HepG2 (cell line): ENCODE measurements around the gene TBX21. TPM values are rescaled to one million over a fixed set of nuclear protein-coding genes. Genes with fewer than 3 reads are reported as not detected.

Experiments used
- KLF13 ChIP-seq: sonication (generic); formaldehyde crosslinking; IDR thresholded peaks from 2 replicates; pipeline ENCODE4 v1.4.0; 2020; ENCODE audit warnings: mild to moderate bottlenecking, missing genetic modification reagents
- MTF1 ChIP-seq: sonication (generic); formaldehyde crosslinking; IDR thresholded peaks from 2 replicates; pipeline ENCODE4 v1.5.0; 2020; ENCODE audit warnings: missing genetic modification reagents
- MTF2 ChIP-seq: sonication (generic); formaldehyde crosslinking; IDR thresholded peaks from 2 replicates; pipeline ENCODE4 v1.5.0; 2020; ENCODE audit warnings: missing genetic modification reagents, borderline replicate concordance
- MYC ChIP-seq: sonication (generic); formaldehyde crosslinking; IDR thresholded peaks from 2 replicates; pipeline ENCODE4 v1.9.0; 2021; ENCODE audit warnings: missing genetic modification reagents, borderline replicate concordance
- PAWR ChIP-seq: sonication (generic); formaldehyde crosslinking; IDR thresholded peaks from 2 replicates; pipeline ENCODE4 v1.4.0; 2020; ENCODE audit warnings: missing genetic modification reagents, mild to moderate bottlenecking, borderline replicate concordance
- PHB2 ChIP-seq: fragments of 450-650 bp; IDR thresholded peaks from 2 replicates; pipeline ENCODE4 v1.6.1; 2018; ENCODE audit not compliant: partially characterized antibody
- PLSCR1 ChIP-seq: sonication (generic); formaldehyde crosslinking; IDR thresholded peaks from 2 replicates; pipeline ENCODE4 v1.5.0; 2020; ENCODE audit warnings: missing genetic modification reagents, mild to moderate bottlenecking, borderline replicate concordance
- TRIM24 ChIP-seq: sonication (generic); formaldehyde crosslinking; IDR thresholded peaks from 2 replicates; pipeline ENCODE4 v1.8.0; 2022; ENCODE audit warnings: mild to moderate bottlenecking, missing genetic modification reagents
- U2AF2 ChIP-seq: fragments of 200-400 bp; formaldehyde crosslinking; IDR thresholded peaks from 2 replicates; pipeline ENCODE4 v1.6.1; 2017; ENCODE audit warnings: low read depth, mild to moderate bottlenecking, low read length
- ZNF451 ChIP-seq: sonication (generic); formaldehyde crosslinking; IDR thresholded peaks from 2 replicates; pipeline ENCODE4 v1.5.0; 2020; ENCODE audit warnings: mild to moderate bottlenecking, missing genetic modification reagents
- ZNF558 ChIP-seq: sonication (generic); formaldehyde crosslinking; IDR thresholded peaks from 2 replicates; pipeline ENCODE4 v1.9.0; 2022; ENCODE audit warnings: mild to moderate bottlenecking, missing genetic modification reagents, borderline replicate concordance
- ZNF576 ChIP-seq: sonication (generic); formaldehyde crosslinking; IDR thresholded peaks from 2 replicates; pipeline ENCODE4 v1.4.0; 2020; ENCODE audit warnings: mild to moderate bottlenecking, missing genetic modification reagents
- ZNF740 ChIP-seq: sonication (generic); formaldehyde crosslinking; IDR thresholded peaks from 2 replicates; pipeline ENCODE4 v1.4.0; 2020; ENCODE audit warnings: missing genetic modification reagents
- polyA plus RNA-seq, 8 experiments: library from polyadenylated mRNA; depleted of rRNA in 3 of 8; stranded (reverse) in 7 of 8; unstranded in 1 of 8; fragments of >200 nt; fragmentation: Illumina TruSeq in 4 of 8; extraction: Trizol in 4 of 8; gene quantifications; 2 replicates each; pipeline versions ENCODE4 v1.2.1 to v1.2.3, GENCODE V29; 2011 to 2016; ENCODE audit warnings: low read depth in 4 of 8, missing spikeins in 1 of 8, mixed read lengths in 1 of 8; ENCODE audit not compliant: insufficient read depth in 1 of 8
- total RNA-seq, 5 experiments: library from RNA; depleted of rRNA; stranded (reverse); fragments of >200 nt; fragmentation: Illumina TruSeq; extraction: Trizol; gene quantifications; 2 replicates each; pipeline ENCODE4 v1.2.3, GENCODE V29; 2016; ENCODE audit warnings: low read depth in 1 of 5
- TF ChIP-seq, protein P1 (sequence below): sonication (generic); formaldehyde crosslinking; IDR thresholded peaks from 2 replicates; pipeline ENCODE4 v1.8.0; 2022; ENCODE audit warnings: missing genetic modification reagents, mild to moderate bottlenecking, inconsistent platforms, borderline replicate concordance
- TF ChIP-seq, protein P2 (sequence below): IDR thresholded peaks from 2 replicates; pipeline ENCODE4 v1.6.1; 2016; ENCODE audit warnings: mild to moderate bottlenecking, missing biosample characterization, missing genetic modification reagents
- TF ChIP-seq, protein P3 (sequence below): sonication (generic); formaldehyde crosslinking; IDR thresholded peaks from 2 replicates; pipeline ENCODE4 v1.4.0; 2020; ENCODE audit warnings: missing genetic modification reagents
- TF ChIP-seq, protein P4 (sequence below): sonication (generic); formaldehyde crosslinking; IDR thresholded peaks from 2 replicates; pipeline ENCODE4 v1.4.0; 2020; ENCODE audit warnings: missing genetic modification reagents

The TBX21 gene
- total and polyA plus RNA-seq, 2 of the 13 experiments (the other 11 are each of a cell fraction or from before 2014, with no cell fraction given), result not detected

GRCh38 chr17:47789611-47790561, 56.9 kb downstream of the TBX21 start (continued):
- TF ChIP-seq, protein P1, sequence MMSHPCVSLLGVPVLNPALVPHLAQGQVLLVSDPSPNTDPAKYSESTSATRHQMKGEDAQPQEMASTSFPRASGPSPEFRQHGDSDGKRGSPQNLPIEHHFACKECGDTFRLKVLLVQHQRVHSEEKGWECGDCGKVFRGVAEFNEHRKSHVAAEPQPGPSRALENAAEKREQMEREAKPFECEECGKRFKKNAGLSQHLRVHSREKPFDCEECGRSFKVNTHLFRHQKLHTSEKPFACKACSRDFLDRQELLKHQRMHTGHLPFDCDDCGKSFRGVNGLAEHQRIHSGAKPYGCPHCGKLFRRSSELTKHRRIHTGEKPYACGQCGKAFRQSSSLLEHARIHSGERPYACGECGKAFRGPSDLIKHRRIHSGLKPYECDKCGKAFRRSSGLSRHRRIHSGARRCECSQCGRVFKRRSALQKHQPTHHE (CRISPR knock-in tag), result 0 out of 2 replicates have a peak, but pooled peaks have one; percentile 47
- TF ChIP-seq TRIM24 (CRISPR knock-in tag) (no peak), U2AF2 (no peak), KLF13 (CRISPR knock-in tag) (no peak), ZNF740 (CRISPR knock-in tag) (no peak), ZNF558 (CRISPR knock-in tag) (no peak), PHB2 (no peak), ZNF576 (CRISPR knock-in tag) (0 out of 2 replicates have a peak, but pooled peaks have one; percentile 26), MYC (CRISPR knock-in tag) (peak; percentile 62; the same call in 1 of the 2 replicates), MTF1 (CRISPR knock-in tag) (no peak), PAWR (CRISPR knock-in tag) (no peak), PLSCR1 (CRISPR knock-in tag) (no peak), ZNF451 (CRISPR knock-in tag) (no peak), MTF2 (CRISPR knock-in tag) (no peak; the same call in 1 of the 2 replicates)
- TF ChIP-seq, protein P2, sequence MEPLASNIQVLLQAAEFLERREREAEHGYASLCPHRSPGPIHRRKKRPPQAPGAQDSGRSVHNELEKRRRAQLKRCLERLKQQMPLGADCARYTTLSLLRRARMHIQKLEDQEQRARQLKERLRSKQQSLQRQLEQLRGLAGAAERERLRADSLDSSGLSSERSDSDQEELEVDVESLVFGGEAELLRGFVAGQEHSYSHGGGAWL (CRISPR knock-in tag), result 0 out of 2 replicates have a peak, but pooled peaks have one; percentile 29
- TF ChIP-seq, protein P3, sequence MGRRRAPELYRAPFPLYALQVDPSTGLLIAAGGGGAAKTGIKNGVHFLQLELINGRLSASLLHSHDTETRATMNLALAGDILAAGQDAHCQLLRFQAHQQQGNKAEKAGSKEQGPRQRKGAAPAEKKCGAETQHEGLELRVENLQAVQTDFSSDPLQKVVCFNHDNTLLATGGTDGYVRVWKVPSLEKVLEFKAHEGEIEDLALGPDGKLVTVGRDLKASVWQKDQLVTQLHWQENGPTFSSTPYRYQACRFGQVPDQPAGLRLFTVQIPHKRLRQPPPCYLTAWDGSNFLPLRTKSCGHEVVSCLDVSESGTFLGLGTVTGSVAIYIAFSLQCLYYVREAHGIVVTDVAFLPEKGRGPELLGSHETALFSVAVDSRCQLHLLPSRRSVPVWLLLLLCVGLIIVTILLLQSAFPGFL (CRISPR knock-in tag), result no peak
- TF ChIP-seq, protein P4, sequence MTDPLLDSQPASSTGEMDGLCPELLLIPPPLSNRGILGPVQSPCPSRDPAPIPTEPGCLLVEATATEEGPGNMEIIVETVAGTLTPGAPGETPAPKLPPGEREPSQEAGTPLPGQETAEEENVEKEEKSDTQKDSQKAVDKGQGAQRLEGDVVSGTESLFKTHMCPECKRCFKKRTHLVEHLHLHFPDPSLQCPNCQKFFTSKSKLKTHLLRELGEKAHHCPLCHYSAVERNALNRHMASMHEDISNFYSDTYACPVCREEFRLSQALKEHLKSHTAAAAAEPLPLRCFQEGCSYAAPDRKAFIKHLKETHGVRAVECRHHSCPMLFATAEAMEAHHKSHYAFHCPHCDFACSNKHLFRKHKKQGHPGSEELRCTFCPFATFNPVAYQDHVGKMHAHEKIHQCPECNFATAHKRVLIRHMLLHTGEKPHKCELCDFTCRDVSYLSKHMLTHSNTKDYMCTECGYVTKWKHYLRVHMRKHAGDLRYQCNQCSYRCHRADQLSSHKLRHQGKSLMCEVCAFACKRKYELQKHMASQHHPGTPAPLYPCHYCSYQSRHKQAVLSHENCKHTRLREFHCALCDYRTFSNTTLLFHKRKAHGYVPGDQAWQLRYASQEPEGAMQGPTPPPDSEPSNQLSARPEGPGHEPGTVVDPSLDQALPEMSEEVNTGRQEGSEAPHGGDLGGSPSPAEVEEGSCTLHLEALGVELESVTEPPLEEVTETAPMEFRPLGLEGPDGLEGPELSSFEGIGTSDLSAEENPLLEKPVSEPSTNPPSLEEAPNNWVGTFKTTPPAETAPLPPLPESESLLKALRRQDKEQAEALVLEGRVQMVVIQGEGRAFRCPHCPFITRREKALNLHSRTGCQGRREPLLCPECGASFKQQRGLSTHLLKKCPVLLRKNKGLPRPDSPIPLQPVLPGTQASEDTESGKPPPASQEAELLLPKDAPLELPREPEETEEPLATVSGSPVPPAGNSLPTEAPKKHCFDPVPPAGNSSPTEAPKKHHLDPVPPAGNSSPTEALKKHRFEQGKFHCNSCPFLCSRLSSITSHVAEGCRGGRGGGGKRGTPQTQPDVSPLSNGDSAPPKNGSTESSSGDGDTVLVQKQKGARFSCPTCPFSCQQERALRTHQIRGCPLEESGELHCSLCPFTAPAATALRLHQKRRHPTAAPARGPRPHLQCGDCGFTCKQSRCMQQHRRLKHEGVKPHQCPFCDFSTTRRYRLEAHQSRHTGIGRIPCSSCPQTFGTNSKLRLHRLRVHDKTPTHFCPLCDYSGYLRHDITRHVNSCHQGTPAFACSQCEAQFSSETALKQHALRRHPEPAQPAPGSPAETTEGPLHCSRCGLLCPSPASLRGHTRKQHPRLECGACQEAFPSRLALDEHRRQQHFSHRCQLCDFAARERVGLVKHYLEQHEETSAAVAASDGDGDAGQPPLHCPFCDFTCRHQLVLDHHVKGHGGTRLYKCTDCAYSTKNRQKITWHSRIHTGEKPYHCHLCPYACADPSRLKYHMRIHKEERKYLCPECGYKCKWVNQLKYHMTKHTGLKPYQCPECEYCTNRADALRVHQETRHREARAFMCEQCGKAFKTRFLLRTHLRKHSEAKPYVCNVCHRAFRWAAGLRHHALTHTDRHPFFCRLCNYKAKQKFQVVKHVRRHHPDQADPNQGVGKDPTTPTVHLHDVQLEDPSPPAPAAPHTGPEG, result 0 out of 2 replicates have a peak, but pooled peaks have one; percentile 26
